Measurements from ENCODE around the gene KRTAP4-9. TPM values are rescaled to one million over a fixed set of nuclear protein-coding genes. Genes with fewer than 3 reads are reported as not detected.

The KRTAP4-9 gene
- total and polyA plus RNA-seq, 10 of the 15 experiments (the other 5 are each of a cell fraction or from before 2014, with no cell fraction given), result not detected

DNA sequence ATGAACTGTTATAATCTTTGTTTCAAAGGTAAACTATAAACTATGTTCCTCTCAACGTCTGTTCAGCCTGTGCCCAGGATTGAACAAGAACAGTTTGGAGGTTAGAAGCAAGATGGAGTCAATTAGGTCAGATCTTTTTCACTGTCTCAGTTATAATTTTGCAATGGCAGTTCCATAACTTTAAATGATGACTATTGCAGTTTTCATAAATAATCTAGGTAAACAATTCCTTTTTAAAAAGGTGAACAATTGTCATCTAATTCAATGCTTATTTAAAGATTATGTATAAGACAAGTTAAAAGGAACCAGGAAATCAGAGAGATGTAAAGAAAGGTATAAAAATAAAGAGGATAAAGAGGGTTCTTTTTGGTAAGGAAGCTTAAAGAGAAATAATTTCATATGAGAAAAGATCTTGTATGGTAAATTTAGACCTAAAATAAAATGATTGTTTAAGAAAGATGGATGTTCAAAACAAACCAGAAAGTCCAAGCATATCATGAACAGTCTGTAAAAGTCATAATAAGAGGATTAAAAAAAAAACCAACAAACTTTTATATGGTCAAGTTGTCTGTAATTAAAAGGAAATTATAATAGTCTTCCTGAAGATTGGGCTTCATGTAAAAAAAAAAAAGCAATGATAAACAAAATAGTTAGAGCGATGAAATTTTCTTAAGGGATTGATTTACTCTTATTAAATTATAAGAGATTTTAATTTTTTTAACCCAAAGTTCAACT lies 6.1 kb downstream of the KRTAP4-9 start:
- in situ Hi-C loops (cut with MboI), result no loop called here
- no peak overlapping the region for H3K27ac ChIP-seq (ENCODE audit: control insufficient read depth, insufficient read depth)
- SMC1A ChIA-PET (ENCODE audit: uncharacterized antibody, unreplicated experiment), result no interaction called here
- H3K27me3 ChIP-seq (replicated peaks in 1 of 2; ENCODE audit: control insufficient read depth in 2 of 2, insufficient read depth in 2 of 2, low read length in 1 of 2), result no peaks in the 10 kb centered on the region
- TF ChIP-seq RAD51 (IDR thresholded peaks at IDR 0.05), result no peak
- TF ChIP-seq BCL11A (IDR thresholded peaks at IDR 0.05; ENCODE audit: low read depth, low read length), result no peak
- no peak for TF ChIP-seq STAT1 (conservative IDR thresholded peaks at IDR 0.05)
- TF ChIP-seq ZNF24 (IDR thresholded peaks at IDR 0.05), result no peak
- no peak for TF ChIP-seq FOXK2 (IDR thresholded peaks at IDR 0.05)
- TF ChIP-seq NR2C2 (IDR thresholded peaks at IDR 0.05; ENCODE audit: borderline replicate concordance, control insufficient read depth, insufficient read length, low read depth), result no peak
- TF ChIP-seq YY1 (IDR thresholded peaks at IDR 0.05; ENCODE audit: low read depth, low read length), result no peak
- no peak for TF ChIP-seq HDAC2 (IDR thresholded peaks at IDR 0.05)
- TF ChIP-seq, protein P1, sequence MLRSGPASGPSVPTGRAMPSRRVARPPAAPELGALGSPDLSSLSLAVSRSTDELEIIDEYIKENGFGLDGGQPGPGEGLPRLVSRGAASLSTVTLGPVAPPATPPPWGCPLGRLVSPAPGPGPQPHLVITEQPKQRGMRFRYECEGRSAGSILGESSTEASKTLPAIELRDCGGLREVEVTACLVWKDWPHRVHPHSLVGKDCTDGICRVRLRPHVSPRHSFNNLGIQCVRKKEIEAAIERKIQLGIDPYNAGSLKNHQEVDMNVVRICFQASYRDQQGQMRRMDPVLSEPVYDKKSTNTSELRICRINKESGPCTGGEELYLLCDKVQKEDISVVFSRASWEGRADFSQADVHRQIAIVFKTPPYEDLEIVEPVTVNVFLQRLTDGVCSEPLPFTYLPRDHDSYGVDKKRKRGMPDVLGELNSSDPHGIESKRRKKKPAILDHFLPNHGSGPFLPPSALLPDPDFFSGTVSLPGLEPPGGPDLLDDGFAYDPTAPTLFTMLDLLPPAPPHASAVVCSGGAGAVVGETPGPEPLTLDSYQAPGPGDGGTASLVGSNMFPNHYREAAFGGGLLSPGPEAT (IDR thresholded peaks at IDR 0.05; ENCODE audit: low read depth), result no peak
- no peak for TF ChIP-seq NFXL1 (IDR thresholded peaks at IDR 0.05; ENCODE audit: borderline replicate concordance)
- TF ChIP-seq SPI1 (IDR thresholded peaks at IDR 0.05; ENCODE audit: borderline replicate concordance, insufficient read depth, low read depth, low read length), result no peak
- TF ChIP-seq, protein P2, sequence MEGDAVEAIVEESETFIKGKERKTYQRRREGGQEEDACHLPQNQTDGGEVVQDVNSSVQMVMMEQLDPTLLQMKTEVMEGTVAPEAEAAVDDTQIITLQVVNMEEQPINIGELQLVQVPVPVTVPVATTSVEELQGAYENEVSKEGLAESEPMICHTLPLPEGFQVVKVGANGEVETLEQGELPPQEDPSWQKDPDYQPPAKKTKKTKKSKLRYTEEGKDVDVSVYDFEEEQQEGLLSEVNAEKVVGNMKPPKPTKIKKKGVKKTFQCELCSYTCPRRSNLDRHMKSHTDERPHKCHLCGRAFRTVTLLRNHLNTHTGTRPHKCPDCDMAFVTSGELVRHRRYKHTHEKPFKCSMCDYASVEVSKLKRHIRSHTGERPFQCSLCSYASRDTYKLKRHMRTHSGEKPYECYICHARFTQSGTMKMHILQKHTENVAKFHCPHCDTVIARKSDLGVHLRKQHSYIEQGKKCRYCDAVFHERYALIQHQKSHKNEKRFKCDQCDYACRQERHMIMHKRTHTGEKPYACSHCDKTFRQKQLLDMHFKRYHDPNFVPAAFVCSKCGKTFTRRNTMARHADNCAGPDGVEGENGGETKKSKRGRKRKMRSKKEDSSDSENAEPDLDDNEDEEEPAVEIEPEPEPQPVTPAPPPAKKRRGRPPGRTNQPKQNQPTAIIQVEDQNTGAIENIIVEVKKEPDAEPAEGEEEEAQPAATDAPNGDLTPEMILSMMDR (IDR thresholded peaks at IDR 0.05 in 2 of 3, conservative IDR thresholded peaks at IDR 0.05 in 1 of 3; ENCODE audit: control insufficient read depth in 2 of 3, extremely low read depth in 1 of 3, insufficient read depth in 1 of 3, low read depth in 3 of 3, low read length in 3 of 3), result no peak
- no peak for TF ChIP-seq NBN (IDR thresholded peaks at IDR 0.05)
- no peak for TF ChIP-seq WRNIP1 (IDR thresholded peaks at IDR 0.05; ENCODE audit: borderline replicate concordance, low read depth, low read length)
- no peak for TF ChIP-seq GATAD2B (conservative IDR thresholded peaks at IDR 0.05; ENCODE audit: low read depth)
- TF ChIP-seq, protein P3, sequence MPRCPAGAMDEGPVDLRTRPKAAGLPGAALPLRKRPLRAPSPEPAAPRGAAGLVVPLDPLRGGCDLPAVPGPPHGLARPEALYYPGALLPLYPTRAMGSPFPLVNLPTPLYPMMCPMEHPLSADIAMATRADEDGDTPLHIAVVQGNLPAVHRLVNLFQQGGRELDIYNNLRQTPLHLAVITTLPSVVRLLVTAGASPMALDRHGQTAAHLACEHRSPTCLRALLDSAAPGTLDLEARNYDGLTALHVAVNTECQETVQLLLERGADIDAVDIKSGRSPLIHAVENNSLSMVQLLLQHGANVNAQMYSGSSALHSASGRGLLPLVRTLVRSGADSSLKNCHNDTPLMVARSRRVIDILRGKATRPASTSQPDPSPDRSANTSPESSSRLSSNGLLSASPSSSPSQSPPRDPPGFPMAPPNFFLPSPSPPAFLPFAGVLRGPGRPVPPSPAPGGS (IDR thresholded peaks at IDR 0.05; ENCODE audit: borderline replicate concordance, insufficient read depth, low read depth, low read length, poor library complexity, severe bottlenecking), result no peak
- no peak for TF ChIP-seq EED (IDR thresholded peaks at IDR 0.05; ENCODE audit: low read depth)
- TF ChIP-seq BRCA1 (IDR thresholded peaks at IDR 0.05; ENCODE audit: low read depth, low read length), result no peak
- TF ChIP-seq POLR2AphosphoS5 (IDR thresholded peaks at IDR 0.05; ENCODE audit: low read length), result no peak
- H3K4me1 ChIP-seq (ENCODE audit: control insufficient read depth, insufficient read depth, low read length), result no peaks in the 10 kb centered on the region
- ATAC-seq (no peak), FAIRE-seq (no peak), DNase-seq (ENCODE audit: low read depth, low spot score) (no peak)
- no peak overlapping the region for H3K9ac ChIP-seq (ENCODE audit: control insufficient read depth, insufficient read depth, low read length)
- WGBS (ENCODE audit: insufficient coverage, insufficient replicate concordance, low lambda C conversion rate, missing lambda C conversion rate), result 24% methylated on average over 2 of the region's 2 CpGs
- no TSS peak for BruUV-seq (replicated peaks)
- no peaks in the 10 kb centered on the region for H4K20me1 ChIP-seq (ENCODE audit: control insufficient read depth, insufficient read depth)
- no peak overlapping the region for H2AFZ ChIP-seq (ENCODE audit: control insufficient read depth, low read depth, low read length)
- CTCF ChIA-PET, result no interaction called here
- H3K9me3 ChIP-seq (replicated peaks; ENCODE audit: control insufficient read depth, insufficient read depth, low read length), result no peaks in the 10 kb centered on the region
- H3K36me3 ChIP-seq (ENCODE audit: control insufficient read depth in 2 of 2, insufficient read depth in 2 of 2, low read length in 1 of 2), result no peaks in the 10 kb centered on the region
- RAD21 ChIA-PET (ENCODE audit: unreplicated experiment), result no interaction called here
- POLR2A ChIA-PET, result no interaction called here
- H3K79me2 ChIP-seq (ENCODE audit: control insufficient read depth, insufficient read depth, low read length), result no peaks in the 10 kb centered on the region
- H3K4me2 ChIP-seq (ENCODE audit: control insufficient read depth, insufficient read depth), result no peak overlapping the region
- H3K4me3 ChIP-seq, result no peak overlapping the region
- intact Hi-C loops (cut with micrococcal nuclease; ENCODE audit: unreplicated experiment), result no loop called here
